Activated T-helper 1 cell treated with Interleukin-2 at 50 U/mL for 16 hours (primary cell): ENCODE data around the gene ZNF160.
"Not testable (repeated sequence)": the region's sequence is repeated elsewhere in the genome, so short reads cannot be mapped to it uniquely, and the experiment has no call there.

Experiments used
- DNase-seq: peaks from one replicate; pipeline ENCODE4 v3.0.0-alpha.2; 2020; ENCODE audit warnings: low read depth

ZNF160 gene

GRCh38 chr19:53103234-53104203 lies at the start of gene ZNF160:
TSS of gene ZNF160 (minus strand) at chr19:53103422. CDS start at chr19:53086276, 17,146 bp downstream.
- peak; percentile 98 for DNase-seq

- no peak for DNase-seq
These were observed 44.4 kb upstream of the ZNF160 start for GRCh38 chr19:53147645-53148044.

- DNase-seq = no peak
These were observed 37.1 kb upstream of the ZNF160 start for GRCh38 chr19:53140351-53140750.

- DNase-seq = no peak
These were observed 33.2 kb upstream of the ZNF160 start for GRCh38 chr19:53136432-53136831.

GRCh38 chr19:53132141-53132991 lies 29.1 kb upstream of the ZNF160 start, which contains the start of gene ZNF415:
TSS of gene ZNF415 (minus strand) at chr19:53132910. CDS start at chr19:53122676, 10,234 bp downstream.
- DNase-seq = peak; percentile 3

- DNase-seq = no peak
These were observed 28.5 kb upstream of the ZNF160 start for GRCh38 chr19:53131727-53132126.

- no peak for DNase-seq
These were observed 27.9 kb upstream of the ZNF160 start for GRCh38 chr19:53131085-53131590.

- no peak for DNase-seq
These were observed 27.3 kb upstream of the ZNF160 start for GRCh38 chr19:53130506-53130905.

- DNase-seq = not testable (repeated sequence)
These were observed 23.7 kb upstream of the ZNF160 start for GRCh38 chr19:53126733-53127526.

- DNase-seq = no peak
These were observed 20.2 kb upstream of the ZNF160 start for GRCh38 chr19:53123400-53123799.

GRCh38 chr19:53112286-53112685 lies 9.1 kb upstream of the ZNF160 start:
- no peak for DNase-seq

GRCh38 chr19:53109527-53109926 lies 6.3 kb upstream of the ZNF160 start:
- DNase-seq = no peak

- peak; percentile 3 for DNase-seq
These were observed 427 bp downstream of the ZNF160 start for GRCh38 chr19:53102756-53103233.

- no peak for DNase-seq
These were observed 941 bp downstream of the ZNF160 start for GRCh38 chr19:53102206-53102755.

GRCh38 chr19:53101518-53101917 lies 1.7 kb downstream of the ZNF160 start:
- DNase-seq = no peak

GRCh38 chr19:53098570-53098969 lies 4.7 kb downstream of the ZNF160 start:
- not testable (repeated sequence) for DNase-seq

- not testable (repeated sequence) for DNase-seq
These were observed 6.1 kb downstream of the ZNF160 start for GRCh38 chr19:53096982-53097690.

GRCh38 chr19:53096579-53096978 lies 6.6 kb downstream of the ZNF160 start:
- not testable (repeated sequence) for DNase-seq

GRCh38 chr19:53094754-53095575 lies 8.3 kb downstream of the ZNF160 start:
- DNase-seq = no peak
